NCI-H2227 (cell line): ENCODE results near the gene CTAGE4.
"Not testable (repeated sequence)": the region's sequence is repeated elsewhere in the genome, so short reads cannot be mapped to it uniquely, and the experiment has no call there.

Source experiments
- DNase-seq: peaks from one replicate; lab custom pipeline; 2025; ENCODE audit not compliant: unreplicated experiment; lab: John Stamatoyannopoulos, UW

Gene CTAGE4

GRCh38 chr7:144203086-144203485 lies 19.8 kb downstream of the CTAGE4 start:
- not testable (repeated sequence) for DNase-seq

GRCh38 chr7:144205306-144205705 lies 22.0 kb downstream of the CTAGE4 start:
- DNase-seq: not testable (repeated sequence)

- not testable (repeated sequence) for DNase-seq
These were observed 33.9 kb downstream of the CTAGE4 start for GRCh38 chr7:144217200-144217599.

GRCh38 chr7:144218581-144218980 lies 35.3 kb downstream of the CTAGE4 start:
- DNase-seq: not testable (repeated sequence)

GRCh38 chr7:144219149-144219548 lies 35.9 kb downstream of the CTAGE4 start:
- DNase-seq: not testable (repeated sequence)

GRCh38 chr7:144220531-144220930 lies 37.3 kb downstream of the CTAGE4 start:
- not testable (repeated sequence) for DNase-seq

GRCh38 chr7:144223675-144224074 lies 40.4 kb downstream of the CTAGE4 start:
- DNase-seq: not testable (repeated sequence)

- not testable (repeated sequence) for DNase-seq
These were observed 43.6 kb downstream of the CTAGE4 start for GRCh38 chr7:144226866-144227265.

GRCh38 chr7:144228810-144229209 lies 45.5 kb downstream of the CTAGE4 start:
- DNase-seq: not testable (repeated sequence)

GRCh38 chr7:144231027-144231426 lies 47.8 kb downstream of the CTAGE4 start:
- DNase-seq: not testable (repeated sequence)

- DNase-seq: not testable (repeated sequence)
These were observed 49.8 kb downstream of the CTAGE4 start for GRCh38 chr7:144233039-144233438.
